Measurements from ENCODE around the gene SLC12A7.

The SLC12A7 gene

DNA sequence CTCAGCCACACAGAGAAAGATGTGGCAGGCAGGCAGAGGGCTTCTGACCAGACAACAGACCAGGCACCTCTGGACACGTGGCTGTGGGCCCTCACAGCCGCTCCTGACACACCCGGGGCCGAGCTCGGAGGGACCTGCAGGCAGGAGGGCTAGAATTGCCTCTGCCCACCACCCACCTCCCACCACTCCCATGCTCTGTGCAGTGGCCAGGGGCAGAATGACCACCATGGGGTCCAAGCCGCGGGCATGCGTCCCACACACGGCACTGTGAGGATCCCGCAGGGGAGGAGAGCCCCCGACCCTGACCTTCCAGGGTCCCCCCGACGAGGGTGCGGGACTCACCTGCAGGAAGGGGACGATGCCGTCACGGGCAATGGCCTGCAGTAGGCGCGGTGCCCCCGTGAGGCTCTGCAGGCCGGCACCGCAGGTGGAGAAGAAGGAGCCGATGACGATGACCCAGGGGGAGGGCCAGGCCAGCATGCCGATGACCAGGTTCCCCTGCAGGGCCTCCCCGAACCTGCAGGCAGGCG lies 34.3 kb downstream of the SLC12A7 start:
- no peak for DNase-seq (ENCODE audit: low spot score)

DNA sequence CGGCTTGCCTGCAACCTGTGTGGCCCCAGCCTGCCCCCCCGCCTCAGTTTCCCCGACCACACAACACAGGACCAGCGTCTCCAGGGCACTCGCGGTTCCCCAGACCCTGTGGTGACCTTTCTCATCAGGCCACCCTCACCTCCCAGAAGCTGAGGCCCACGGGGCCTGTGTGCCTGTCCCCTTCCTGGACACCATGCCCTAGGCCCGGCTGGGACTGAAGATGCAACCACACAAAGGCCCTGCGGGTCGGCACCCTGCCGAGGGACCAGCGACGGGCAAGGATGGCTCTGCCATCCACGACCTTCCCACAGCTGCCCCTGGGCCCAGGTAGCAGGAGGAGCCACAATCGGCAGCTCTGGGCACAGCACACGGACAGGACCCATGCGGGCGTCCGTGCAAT lies 34.8 kb downstream of the SLC12A7 start:
- DNase-seq (ENCODE audit: low spot score): no peak

DNA sequence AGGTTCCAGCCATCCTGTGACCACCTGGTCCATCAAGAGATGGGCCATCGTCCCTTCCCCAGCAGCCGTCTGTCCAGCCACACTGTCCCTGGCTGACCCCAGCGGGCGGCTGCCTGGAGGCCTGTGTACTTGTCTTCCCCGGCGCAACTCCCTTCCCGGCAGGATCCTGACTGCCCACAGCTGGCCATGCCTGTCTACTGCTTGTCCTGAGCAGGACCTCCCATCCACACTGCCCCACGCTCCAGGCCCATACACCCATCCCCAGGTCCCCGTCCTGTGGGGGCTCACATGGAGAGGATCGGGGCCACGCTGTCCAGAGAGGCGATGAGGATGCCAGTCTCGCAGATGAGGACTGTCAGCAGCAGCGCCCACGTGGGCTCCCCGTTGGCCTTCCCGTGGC lies 35.5 kb downstream of the SLC12A7 start:
- no peak for DNase-seq (ENCODE audit: low spot score)

DNA sequence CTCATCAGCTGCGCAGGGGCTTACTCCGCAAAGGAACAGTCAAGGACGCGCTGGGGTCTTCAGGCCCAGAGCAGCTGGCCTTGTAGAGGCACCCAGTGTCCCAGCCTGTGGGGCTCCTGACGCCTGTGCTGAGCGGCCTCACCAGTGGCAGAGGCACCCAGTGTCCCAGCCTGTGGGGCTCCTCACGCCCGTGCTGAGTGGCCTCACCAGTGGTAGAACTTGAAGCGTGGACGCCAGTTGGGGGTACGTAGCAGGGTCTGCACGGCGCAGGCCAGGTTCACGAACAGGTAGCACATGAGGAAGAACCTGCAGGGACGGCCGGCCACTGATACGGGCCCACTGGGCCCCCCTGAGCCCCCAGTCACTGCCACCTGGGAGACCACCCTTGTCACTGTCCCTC lies 35.9 kb downstream of the SLC12A7 start:
- no peak for DNase-seq (ENCODE audit: low spot score)

DNA sequence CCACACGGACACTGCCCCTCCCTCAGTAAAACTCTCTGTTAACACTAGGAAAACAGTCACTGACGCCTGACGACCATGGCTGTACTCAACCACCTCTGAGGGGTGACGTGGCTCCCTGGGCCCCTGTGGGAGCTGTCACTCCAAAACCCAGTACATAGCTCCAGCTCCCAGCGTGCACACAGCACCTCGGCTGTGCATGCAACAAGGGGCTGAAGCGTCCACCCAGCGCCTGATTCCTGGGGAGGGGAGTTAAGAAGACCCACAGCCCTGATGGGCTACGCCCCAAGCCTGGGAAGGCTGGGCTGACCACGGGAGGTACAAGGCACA lies 36.3 kb downstream of the SLC12A7 start:
- DNase-seq (ENCODE audit: low spot score): no peak

DNA sequence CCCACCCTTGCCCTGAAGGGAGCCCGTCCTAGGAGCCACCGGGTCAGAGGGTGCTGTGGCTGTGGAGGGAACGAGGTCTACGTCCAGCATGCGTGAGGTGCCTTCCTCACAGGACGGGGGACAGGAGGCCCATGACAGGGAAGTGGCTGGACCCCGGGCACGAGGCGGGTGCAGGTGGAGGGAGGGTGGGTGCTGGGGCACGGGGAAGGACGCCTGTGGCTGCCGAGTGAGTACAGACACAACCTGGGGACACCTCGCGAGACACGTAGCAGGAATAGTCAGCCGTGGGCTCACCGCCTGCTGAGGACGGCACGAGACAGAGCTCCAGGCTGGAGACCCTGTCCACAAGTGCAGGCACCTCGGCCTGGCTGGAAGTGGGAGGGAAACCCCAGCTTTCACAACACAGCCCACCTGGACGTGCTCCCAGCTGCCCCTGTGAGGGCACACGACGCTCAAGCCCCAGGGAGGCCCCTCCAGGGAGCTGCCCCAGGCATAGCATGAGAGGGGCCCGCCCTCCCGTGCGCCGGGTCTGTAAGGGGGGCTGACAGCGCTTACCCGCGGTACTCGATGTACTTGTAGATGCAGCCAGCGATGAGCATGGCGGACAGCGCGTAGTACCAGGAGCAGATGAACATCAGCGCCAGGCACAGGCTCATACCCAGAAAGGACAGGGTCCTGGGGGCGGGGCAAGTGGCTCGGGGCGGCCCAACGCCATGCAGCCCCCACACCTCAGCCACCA lies 36.9 kb downstream of the SLC12A7 start:
- DNase-seq (ENCODE audit: low spot score): no peak

DNA sequence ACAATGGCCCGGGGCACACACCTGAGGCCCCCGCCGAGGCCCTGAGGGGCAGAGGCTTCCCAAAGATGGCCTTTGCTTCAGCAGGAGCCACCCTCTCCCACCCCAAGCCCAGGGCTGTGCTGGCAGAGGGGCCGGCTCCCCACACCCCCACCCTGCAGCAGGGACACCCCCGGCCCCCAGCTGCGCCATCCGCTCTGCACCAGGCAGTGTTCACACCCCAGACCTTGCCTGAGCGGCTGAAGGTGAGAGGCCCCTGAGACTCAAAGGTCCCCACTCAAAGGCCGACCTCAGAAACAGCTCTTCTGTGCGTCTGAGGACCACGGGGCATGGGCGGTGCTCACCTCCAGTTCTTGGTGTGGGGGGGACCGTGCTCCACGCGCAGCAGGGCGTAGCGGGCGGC lies 37.6 kb downstream of the SLC12A7 start:
- DNase-seq (ENCODE audit: low spot score): no peak

DNA sequence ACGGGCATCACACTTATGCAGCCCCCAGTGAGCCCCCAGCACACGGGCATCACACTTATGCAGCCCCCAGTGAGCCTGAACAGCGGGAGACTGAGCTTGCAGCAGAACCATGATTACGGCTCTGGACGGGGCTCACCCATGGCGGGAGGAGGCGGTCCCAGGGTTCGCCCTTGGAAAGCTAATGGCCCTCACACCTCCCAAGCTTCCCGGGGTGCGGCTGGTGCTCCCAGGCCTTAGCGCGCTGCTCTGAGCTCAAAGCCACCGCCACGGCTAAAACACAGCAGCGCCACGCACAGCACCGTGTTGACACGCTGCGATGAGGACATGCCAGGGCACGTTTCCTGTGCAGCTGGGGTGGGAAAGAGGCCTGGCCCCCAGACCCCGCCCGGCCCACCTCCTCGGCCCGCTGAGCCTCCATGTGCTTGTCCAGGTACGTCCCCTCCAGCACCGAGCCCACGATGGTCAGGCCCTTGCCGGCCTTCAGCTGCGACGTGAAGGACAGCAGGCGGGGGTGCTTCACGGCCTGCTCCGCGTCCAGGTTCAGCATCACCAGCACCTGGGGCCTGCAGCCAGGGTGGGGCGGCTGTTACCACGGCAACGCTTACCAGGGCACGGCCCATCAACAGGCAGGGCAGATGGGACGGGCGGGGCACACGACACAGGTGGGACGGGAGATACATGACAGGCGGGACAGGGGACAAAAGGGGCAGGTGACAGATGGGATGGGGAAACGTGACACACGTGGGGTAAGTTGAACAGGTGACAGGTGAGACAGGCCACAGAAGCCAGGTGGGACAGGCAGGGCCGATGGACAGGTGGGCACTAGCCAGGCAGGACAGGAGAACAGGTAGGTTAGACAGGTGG lies 38.4 kb downstream of the SLC12A7 start:
- DNase-seq (ENCODE audit: low spot score): no peak

DNA sequence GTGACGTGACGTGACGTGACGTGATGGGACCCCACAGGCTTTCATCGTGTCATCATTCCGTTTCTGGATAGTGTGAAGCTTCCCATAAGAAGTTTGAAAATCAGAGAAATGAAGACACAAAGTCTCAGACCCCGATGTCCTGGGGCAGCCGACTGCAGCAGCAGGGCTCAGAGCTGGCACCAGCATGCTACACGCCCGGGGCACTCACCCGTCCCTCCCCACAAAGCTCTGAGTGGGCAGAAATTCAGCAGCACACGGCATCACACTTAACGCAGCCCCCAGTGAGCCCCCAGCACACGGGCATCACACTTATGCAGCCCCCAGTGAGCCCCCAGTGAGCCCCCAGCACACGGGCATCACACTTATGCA lies 42.2 kb downstream of the SLC12A7 start:
- no peak for DNase-seq (ENCODE audit: low spot score)

DNA sequence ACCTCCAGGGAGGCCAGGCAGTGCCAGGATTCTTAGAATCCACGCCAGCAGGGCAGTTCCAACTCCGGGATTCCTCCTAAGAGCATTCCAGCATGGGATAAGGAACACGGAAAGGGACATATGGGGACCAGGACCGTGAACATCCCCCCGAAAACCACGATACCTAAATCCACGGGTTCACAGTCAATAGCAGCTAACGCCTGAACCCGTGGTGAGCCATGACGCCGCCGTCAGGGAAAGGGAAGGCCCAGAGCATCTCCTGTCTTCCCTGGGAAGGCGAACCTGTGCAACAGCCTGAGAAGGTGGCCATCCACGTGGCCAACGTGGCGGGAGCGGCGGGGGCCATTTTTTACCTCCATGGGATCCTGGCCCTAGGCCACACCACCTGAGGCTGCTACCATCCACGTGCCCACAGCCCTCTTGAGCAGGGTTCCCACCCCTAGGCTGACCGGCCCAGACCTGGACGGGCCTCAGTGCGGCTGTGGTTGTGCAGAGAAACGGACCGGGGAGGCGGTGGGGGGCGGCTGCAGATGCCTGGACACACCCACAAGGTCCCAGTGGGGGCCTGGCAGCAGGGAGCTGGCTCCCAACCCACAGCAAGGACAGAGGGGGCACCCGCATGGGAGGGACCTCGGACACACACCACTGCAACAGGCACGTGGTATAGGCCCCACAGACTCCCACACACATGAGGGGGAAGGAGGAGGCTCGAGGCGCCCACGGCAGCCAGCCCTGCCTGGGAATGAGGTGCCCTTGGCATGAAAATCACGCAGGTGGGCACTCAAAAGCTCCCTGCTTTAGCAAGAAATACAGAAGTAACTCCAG lies 42.8 kb downstream of the SLC12A7 start:
- DNase-seq (ENCODE audit: low spot score): no peak

DNA sequence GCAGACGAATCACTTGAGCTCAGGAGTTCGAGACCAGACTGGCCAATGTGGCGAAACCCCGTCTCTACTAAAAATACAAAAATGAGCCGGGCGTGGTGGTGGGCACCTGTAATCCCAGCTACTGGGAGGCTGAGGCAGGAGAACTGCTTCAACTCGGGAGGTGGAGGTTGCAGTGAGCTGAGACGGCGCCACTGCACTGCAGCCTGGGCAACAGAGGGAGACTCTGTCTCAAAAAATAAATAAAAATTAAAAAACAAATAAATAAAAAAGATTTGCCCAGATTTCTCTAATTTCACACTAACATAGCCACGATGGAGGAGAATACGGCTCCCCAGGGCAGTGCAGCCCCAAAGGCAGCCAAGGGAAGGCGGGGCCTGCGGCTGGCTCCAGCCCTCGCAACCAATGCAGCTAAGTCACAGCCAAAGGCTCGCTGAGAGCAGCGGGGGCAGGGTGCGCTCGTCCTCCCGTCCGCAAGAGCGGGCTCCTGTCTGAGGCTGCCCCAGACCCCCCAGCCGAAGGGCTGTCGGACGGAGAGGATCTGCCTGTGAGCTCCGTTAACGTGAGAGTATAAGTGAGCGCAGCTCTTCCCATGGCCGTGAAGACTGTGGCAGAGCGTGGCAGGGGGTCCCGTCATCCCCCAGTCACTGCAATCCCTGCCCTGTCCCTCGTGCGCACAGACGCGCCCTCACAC lies 43.5 kb downstream of the SLC12A7 start:
- no peak for DNase-seq (ENCODE audit: low spot score)

DNA sequence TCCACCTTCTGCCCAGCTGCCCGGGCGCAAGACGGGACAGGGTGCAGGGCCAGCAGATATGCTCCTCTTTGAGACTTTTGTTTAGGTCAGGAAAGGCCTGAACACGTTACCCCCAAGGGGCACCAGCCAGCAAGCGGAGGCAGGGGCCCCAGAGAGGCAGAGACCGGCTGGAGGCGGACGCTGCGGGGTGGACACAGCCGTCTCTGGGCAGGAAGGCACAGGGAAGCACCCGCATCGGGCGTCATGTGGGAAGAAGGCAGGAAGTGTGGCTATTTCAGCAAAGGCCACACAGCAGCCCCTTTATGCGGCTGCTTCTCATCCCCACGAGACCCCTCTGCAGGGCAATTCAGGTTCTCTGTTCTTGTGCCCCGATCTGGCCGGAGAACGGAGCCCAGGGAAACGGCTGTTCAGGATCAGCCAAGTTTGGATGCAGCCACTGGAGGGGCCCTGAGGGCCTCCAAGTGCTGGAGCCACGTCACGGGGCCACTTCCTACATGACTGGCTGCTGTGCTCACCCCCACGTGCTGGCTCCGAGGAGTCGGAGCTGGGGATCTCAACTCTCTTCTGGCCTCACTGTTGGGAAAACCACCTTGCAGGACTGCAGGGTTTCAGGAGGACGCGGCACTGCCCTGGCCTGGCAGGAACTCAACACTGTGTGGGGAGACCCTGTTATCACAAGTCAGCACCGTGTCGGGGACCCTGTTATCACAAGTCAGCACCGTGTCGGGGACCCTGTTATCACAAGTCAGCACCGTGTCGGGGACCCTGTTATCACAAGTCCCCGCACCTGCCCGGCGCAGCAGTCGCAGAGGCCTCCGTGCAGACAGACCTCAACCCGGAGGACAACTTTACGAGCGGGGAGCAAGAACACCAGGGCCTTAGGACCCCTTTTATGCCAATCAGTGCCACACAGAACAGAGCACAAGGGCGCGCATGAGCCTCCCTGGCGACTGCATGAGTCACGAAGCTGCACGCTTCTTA lies 44.4 kb downstream of the SLC12A7 start:
- DNase-seq (ENCODE audit: low spot score): no peak

DNA sequence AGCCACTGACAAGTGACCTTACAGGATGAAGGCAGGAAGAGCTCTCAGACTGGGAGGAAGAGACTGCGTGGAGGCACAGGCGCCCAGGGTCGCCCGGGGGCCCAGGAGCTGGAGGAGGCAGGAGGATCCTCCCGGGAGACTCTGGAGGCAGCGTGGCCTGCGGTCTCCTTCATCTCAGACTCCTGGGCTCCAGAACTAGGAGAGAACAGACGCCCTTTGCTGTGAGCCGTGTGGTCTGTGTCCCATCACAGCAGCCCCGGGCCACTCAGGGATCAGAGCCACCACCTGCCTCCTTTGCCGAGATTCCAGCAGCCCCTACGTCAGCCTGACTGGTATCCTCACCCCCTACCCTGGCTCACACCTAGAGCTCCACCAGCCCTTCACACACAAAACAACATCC lies 45.2 kb downstream of the SLC12A7 start:
- no peak for DNase-seq (ENCODE audit: low spot score)

DNA sequence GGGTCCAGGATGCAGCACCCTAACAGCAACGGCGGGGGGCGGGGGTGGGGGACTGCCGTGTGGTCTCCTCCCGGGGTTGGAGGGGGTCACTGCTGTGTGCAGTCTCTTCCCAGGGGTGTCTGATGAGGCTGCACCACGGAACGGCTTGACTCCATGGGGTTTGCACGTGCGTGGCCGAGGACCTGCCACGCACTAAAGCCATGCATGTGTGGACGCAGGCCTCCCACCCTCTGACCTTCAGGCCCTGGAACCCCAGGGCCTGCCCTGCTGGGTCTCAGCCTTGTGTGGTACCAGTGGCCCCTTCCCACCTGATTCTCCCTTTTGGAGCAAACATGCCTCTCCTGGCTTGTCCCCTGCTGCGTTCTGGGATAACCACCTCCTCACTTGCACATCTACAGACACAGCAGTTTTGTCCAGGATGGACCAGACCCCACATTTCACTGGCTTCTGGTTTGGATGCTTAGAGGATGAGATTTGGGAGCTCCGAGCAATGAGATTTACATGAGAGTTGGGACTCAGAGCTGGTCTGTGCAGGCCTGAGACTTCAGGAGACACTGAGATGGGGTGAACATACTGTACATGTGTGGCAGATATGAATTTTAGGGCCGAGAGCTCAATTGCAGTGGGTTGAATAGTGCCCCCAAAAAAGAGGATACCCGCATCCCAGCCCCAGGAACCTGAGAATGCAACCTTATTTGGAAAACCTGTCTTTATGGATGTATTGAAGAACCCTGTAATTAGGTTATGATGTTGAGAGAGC lies 45.8 kb downstream of the SLC12A7 start:
- DNase-seq (ENCODE audit: low spot score): no peak

DNA sequence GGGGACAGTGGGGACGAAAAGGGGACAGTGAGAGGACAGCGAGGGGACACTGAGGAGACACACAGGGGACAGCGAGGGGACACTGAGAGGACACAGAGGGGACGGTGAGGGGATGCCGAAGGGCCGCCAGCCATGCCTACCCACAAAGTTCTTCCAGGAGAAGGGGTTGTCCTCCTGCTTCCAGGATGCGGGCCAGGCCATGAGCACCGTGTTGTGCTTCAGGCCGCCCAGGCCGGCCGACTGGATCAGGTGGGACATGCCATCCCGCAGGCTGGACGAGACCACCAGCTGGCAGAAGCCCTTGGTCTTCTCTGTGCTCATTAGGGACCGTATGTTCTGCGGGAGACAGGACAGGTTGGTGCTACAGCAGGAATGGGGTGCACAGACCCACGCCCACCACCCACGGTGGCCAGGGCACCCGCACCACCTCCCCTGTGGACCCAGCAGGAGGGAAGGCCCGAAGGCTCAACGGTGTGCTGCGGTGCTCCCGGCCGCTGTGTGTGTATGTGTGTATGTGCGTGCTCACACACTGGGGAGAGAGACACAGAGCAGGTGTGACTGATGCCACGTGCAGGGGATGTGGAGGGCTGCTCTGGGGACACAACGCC lies 46.6 kb downstream of the SLC12A7 start:
- no peak for DNase-seq (ENCODE audit: low spot score)

DNA sequence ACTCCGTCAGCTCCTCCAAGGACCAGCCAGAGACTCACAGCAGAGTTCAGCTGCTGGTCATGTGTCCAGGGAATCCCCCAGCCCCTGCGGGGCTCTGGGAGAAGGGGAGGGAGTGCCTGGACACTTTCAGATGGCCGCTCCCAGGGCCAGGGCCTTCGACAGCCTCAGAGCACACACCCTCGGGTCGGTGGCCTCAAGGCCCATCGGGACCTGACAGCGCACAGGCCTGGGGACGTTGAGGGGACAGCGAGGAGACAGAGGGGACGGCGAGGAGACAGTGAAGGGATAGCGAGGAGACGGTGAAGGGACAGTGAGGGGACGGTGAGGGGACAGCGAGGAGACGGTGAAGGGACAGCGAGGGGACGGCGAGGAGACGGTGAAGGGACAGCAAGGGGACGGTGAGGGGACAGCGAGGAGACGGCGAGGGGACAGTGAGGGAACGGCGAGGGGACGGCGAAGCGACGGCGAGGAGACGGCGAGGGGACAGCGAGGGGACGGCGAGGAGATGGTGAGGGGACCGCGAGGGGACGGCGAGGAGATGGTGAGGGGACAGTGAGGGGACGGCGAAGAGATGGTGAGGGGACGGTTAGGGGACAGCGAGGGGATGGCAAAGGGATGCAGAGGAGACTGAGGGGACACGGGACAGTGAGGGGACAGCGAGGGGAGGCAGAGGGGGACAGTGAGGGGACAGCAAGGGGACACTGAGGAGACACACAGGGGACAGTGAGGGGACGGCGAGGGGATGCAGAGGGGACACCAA lies 47.3 kb downstream of the SLC12A7 start:
- no peak for DNase-seq (ENCODE audit: low spot score)

DNA sequence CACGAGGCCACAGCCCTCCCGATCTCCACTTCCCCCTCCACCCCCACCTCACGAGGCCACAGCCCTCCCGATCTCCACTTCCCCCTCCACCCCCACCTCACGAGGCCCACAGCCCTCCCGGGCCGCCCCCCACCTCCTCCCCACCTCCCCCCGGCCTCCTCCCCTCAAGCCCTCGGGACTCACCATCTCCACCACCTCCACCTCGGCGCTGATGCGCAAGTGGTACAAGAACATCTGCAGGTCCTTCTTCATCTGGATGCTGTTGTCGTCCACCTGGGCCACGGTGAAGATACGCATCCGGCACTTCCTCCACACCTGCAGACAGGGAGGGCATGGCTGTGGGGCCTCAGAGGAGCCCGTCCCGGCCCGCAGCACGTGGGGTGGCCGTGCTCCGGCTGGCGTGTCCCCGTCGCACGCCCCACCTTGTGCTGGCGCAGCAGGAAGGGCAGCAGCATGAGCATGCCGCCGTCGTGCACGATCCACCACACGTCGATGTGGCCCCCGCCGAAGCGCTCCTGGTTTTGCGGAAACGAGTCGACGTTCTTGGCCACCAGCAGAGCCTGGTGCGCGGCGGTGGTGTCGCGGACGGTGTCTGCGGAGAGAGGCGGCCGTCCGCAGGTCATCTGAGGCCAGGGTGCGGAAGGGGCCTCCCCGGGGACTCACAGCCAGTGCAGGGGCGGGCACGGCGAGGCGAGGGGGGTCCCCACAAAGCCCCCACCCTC lies 48.0 kb downstream of the SLC12A7 start:
- DNase-seq (ENCODE audit: low spot score): no peak
